Thyroid gland (tissue), 4 donors: ENCODE measurements around the gene ADH5. TPM values are rescaled to one million over a fixed set of nuclear protein-coding genes. Genes with fewer than 3 reads are reported as not detected.
A peak's percentile ranks its signal among the peaks of the same experiment; 100 is the strongest.
"Not testable (repeated sequence)": the region's sequence is repeated elsewhere in the genome, so short reads cannot be mapped to it uniquely, and the experiment has no call there.

Experiments
- DNase-seq, 2 donors: peaks; one replicate each; pipeline ENCODE4 v3.0.0-alpha.2; 2019
- H3K27ac ChIP-seq, 3 donors: fragments of 200-600 bp; sonication (generic); 1 replicate in 2 of 3; 2 replicates in 1 of 3; pipeline ENCODE4 v1.5.1; 2016 to 2019; ENCODE audit warnings: mild to moderate bottlenecking in 1 of 3, moderate library complexity in 1 of 3
- H3K27me3 ChIP-seq: fragments of 200-600 bp; sonication (generic); one replicate; pipeline ENCODE4 v1.5.1; 2019
- H3K36me3 ChIP-seq, 2 donors: fragments of 200-600 bp; sonication (generic); one replicate each; pipeline ENCODE4 v1.5.1; 2016 to 2019
- H3K4me1 ChIP-seq, 2 donors: fragments of 200-600 bp; sonication (generic); one replicate each; pipeline ENCODE4 v1.5.1; 2017 to 2019
- H3K4me3 ChIP-seq, 3 donors: fragments of 200-600 bp; sonication (generic); replicated peaks in 1 of 3; 1 replicate in 2 of 3; 2 replicates in 1 of 3; pipeline ENCODE4 v1.5.1; 2016; ENCODE audit warnings: mild to moderate bottlenecking in 1 of 3
- H3K9me3 ChIP-seq: fragments of 200-600 bp; sonication (generic); one replicate; pipeline ENCODE4 v1.5.1; 2017
- CTCF ChIP-seq, 6 experiments: fragments of 200-600 bp in 3 of 6; fragments of 450-650 bp in 3 of 6; sonication (generic) in 3 of 6; IDR thresholded peaks; one replicate each; pipeline ENCODE4 v1.5.1; 2016 to 2019; ENCODE audit warnings: antibody characterized with exemption in 6 of 6, mild to moderate bottlenecking in 2 of 6, inconsistent platforms in 1 of 6, moderate library complexity in 1 of 6
- POLR2A ChIP-seq, 2 donors: fragments of 450-650 bp; IDR thresholded peaks; one replicate each; pipeline ENCODE4 v1.6.1; 2017; ENCODE audit warnings: antibody characterized with exemption in 2 of 2, mild to moderate bottlenecking in 2 of 2, moderate library complexity in 1 of 2
- WGBS, 2 donors: methylation state at CpG; one replicate each; pipeline ENCODE4 v1.1.5; 2017; 5-methylcytosine and 5-hydroxymethylcytosine counted together
- intact Hi-C: fragments of 100-400 bp; cut with DNase I; formaldehyde crosslinking; loops from one replicate; pipeline ENCODE4 v1.15.1; 2023
- total RNA-seq, 4 donors: library from RNA; depleted of rRNA; stranded (reverse); fragments of >200 nt; gene quantifications; one replicate each; pipeline ENCODE4 v1.2.3, GENCODE V29; 2016

ADH5 gene
- total RNA-seq, 4 donors from 2014 or later = 101 to 162 (median 117) TPM

GRCh38 chr4:99024481-99025275, 63.9 kb downstream of the ADH5 start:
- H3K36me3 ChIP-seq = no peaks in the 10 kb centered on the region
- peak; percentile 9 to 10 for DNase-seq
- no peaks in the 10 kb centered on the region for H3K9me3 ChIP-seq
- WGBS, 2 donors = 75 to 79% methylated on average over 7 of the region's 7 CpGs
- intact Hi-C loops = no loop called here
- no peak overlapping the region for H3K27ac ChIP-seq
- peaks cover 12 to 13% of the 10 kb centered on the region in 2 donors for H3K4me1 ChIP-seq
- H3K27me3 ChIP-seq = no peaks in the 10 kb centered on the region
- no peak overlapping the region for H3K4me3 ChIP-seq
- TF ChIP-seq CTCF (IDR thresholded peaks at IDR 0.05) = no peak
- TF ChIP-seq POLR2A (IDR thresholded peaks at IDR 0.05) = no peak

GRCh38 chr4:99023800-99024251, 64.8 kb downstream of the ADH5 start:
- H3K4me3 ChIP-seq, intact Hi-C loops, H3K27ac ChIP-seq, H3K27me3 ChIP-seq, DNase-seq, H3K9me3 ChIP-seq, H3K36me3 ChIP-seq: not testable (repeated sequence)
- 91% methylated on average over 10 of the region's 10 CpGs for WGBS, 2 donors
- peaks cover 12 to 13% of the 10 kb centered on the region in 2 donors for H3K4me1 ChIP-seq

GRCh38 chr4:99022566-99022965, 66.0 kb downstream of the ADH5 start:
- intact Hi-C loops = no loop called here
- no peaks in the 10 kb centered on the region for H3K36me3 ChIP-seq
- no peak overlapping the region for H3K27ac ChIP-seq
- no peaks in the 10 kb centered on the region for H3K9me3 ChIP-seq
- DNase-seq = no peak
- no peak for TF ChIP-seq CTCF (IDR thresholded peaks at IDR 0.05)
- TF ChIP-seq POLR2A (IDR thresholded peaks at IDR 0.05) = no peak
- H3K4me3 ChIP-seq = no peak overlapping the region
- H3K27me3 ChIP-seq = no peaks in the 10 kb centered on the region
- 87 to 99% methylated on average over 9 of the region's 9 CpGs for WGBS, 2 donors
- H3K4me1 ChIP-seq = peaks cover 12 to 13% of the 10 kb centered on the region in 2 donors

GRCh38 chr4:99021386-99021785, 67.2 kb downstream of the ADH5 start:
- Histone ChIP-seq H3K4me1 (peaks cover 12 to 13% of the 10 kb centered on the region in 2 donors), H3K36me3 (no peaks in the 10 kb centered on the region), H3K27ac (no peak overlapping the region), H3K9me3 (no peaks in the 10 kb centered on the region), H3K27me3 (no peaks in the 10 kb centered on the region), H3K4me3 (no peak overlapping the region)
- 96 to 100% methylated on average over 5 of the region's 5 CpGs for WGBS, 2 donors
- intact Hi-C loops = no loop called here
- TF ChIP-seq CTCF (IDR thresholded peaks at IDR 0.05) = no peak
- TF ChIP-seq POLR2A (IDR thresholded peaks at IDR 0.05) = no peak
- no peak for DNase-seq

Other genes with a start within 250 kb of the ADH5 start
- gene EIF4E, start 159.7 kb downstream of the ADH5 start, total RNA-seq = 100 to 1,000 TPM in 3 of 4 donors, 10 to 100 TPM in 1; 86.5 to 149 (median 128) TPM
- 10 to 100 TPM; 33.4 to 43.1 (median 37.6) TPM for gene METAP1, start 93.1 kb downstream of the ADH5 start, total RNA-seq
- gene ADH4, start 55.5 kb upstream of the ADH5 start, total RNA-seq = 10 to 100 TPM in 1 of 4 donors, 1 to 10 TPM in 3; 1.4 to 10.9 (median 1.9) TPM
- under 1 TPM in 1 of 4 donors, not detected in 3; 0.13 TPM for gene ADH6, start 130.5 kb upstream of the ADH5 start, total RNA-seq
- gene ADH1A, start 202.2 kb upstream of the ADH5 start, total RNA-seq = under 1 TPM in 1 of 4 donors, not detected in 3; 0.27 TPM
- gene ADH1B, start 232.6 kb upstream of the ADH5 start, total RNA-seq = 100 to 1,000 TPM; 156 to 898 (median 224) TPM